Central memory CD8-positive, alpha-beta T cell (primary cell): ENCODE measurements around the gene ALMS1.
"Not testable (repeated sequence)": the region's sequence is repeated elsewhere in the genome, so short reads cannot be mapped to it uniquely, and the experiment has no call there.

Experiments
- ATAC-seq: fragments of 150-1000 bp; cut with Tn5 transposase; replicated peaks from 2 replicates; pipeline ENCODE4 v1.10.0; 2022; ENCODE audit warnings: mild to moderate bottlenecking, moderate FRiP score, moderate number of reproducible peaks; ENCODE audit not compliant: poor library complexity, severe bottlenecking; ENCODE audit errors: extremely low read depth
- DNase-seq, 2 donors: peaks; one replicate each; pipeline ENCODE4 v3.0.0; 2021; ENCODE audit warnings: low spot score in 2 of 2
- H3K27ac Mint-ChIP-seq: one replicate; pipeline ENCODE4 v1.8.0; 2022; ENCODE audit warnings: low read depth, mild to moderate bottlenecking, moderate library complexity, mixed read lengths
- H3K27me3 Mint-ChIP-seq: one replicate; pipeline ENCODE4 v1.8.0; 2022; ENCODE audit warnings: mixed read lengths
- H3K36me3 Mint-ChIP-seq: one replicate; pipeline ENCODE4 v1.8.0; 2022; ENCODE audit warnings: mild to moderate bottlenecking, moderate library complexity, mixed read lengths; ENCODE audit not compliant: insufficient read depth
- H3K4me1 Mint-ChIP-seq: one replicate; pipeline ENCODE4 v1.8.0; 2022; ENCODE audit warnings: mixed read lengths
- H3K4me3 Mint-ChIP-seq: one replicate; pipeline ENCODE4 v1.8.0; 2022; ENCODE audit warnings: mild to moderate bottlenecking, moderate library complexity, mixed read lengths
- H3K9me3 Mint-ChIP-seq: one replicate; pipeline ENCODE4 v1.8.0; 2022; ENCODE audit warnings: mixed read lengths

Gene ALMS1

DNA sequence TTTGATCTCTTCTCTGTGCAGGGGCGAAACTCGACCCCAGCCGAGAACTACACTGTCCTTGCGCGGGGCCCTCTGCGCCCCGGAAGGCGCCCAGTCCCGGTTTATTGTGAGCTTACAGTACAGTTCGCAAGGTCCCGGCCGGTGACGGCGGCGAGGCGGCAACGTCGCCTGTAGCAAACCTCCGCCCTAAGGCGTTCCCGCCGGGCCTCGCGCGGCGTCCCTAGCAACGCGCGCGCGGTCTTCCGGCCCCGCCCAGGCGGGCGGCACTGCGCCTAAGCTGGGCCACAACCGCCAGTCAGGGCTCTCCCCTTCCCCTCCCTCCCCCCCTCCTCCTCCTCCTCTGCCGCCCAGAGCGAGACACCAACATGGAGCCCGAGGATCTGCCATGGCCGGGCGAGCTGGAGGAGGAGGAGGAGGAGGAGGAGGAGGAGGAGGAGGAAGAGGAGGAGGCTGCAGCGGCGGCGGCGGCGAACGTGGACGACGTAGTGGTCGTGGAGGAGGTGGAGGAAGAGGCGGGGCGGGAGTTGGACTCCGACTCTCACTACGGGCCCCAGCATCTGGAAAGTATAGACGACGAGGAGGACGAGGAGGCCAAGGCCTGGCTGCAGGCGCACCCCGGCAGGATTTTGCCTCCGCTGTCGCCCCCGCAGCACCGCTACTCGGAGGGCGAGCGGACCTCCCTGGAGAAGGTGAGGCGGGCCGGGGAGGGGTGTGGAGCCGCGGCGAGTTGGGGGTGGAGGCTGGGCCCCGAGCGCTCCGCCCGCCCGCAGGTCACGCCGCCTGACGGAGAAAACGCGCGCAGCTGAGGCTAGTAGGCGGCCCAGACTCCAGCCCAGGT lies at the start of gene ALMS1:
Gene ALMS1 (plus strand): TSS at position 333 of the 838 bp plus-strand sequence. CDS start 33 bp downstream, at position 366.
- ATAC-seq (peak; percentile 91), DNase-seq (peak; percentile 68 to 78)
- H3K4me3 Mint-ChIP-seq = peak within 1 kb of the TSS; percentile 86
- peaks cover 2% of the 10 kb centered on the region for H3K36me3 Mint-ChIP-seq
- peak within 1 kb of the TSS; percentile 92 for H3K27ac Mint-ChIP-seq
- H3K9me3 Mint-ChIP-seq = no peaks in the 10 kb centered on the region
- H3K4me1 Mint-ChIP-seq = peaks cover 36% of the 10 kb centered on the region
- peaks cover 8% of the 10 kb centered on the region for H3K27me3 Mint-ChIP-seq

DNA sequence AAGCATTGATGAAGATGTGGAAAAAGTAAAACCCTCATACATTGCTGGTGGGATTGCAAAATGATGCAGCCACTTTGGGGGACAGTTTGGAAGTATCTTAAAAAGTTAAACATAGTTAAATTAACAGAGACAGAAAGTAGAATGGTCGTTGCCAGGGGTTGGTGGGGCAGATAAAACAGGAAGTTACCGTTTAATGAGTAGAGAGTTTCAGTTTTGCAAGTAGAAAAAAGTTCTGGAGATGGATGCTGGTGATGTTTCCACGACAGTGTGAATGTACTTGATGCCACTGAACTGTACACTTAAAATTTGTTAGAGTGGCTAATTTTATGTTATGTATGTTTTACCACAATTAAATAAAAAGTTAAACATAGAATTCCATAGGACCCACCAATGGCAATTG lies 47.8 kb upstream of the ALMS1 start:
- Mint-ChIP-seq H3K27ac (no peak overlapping the region), H3K36me3 (peaks cover 2% of the 10 kb centered on the region), H3K9me3 (no peaks in the 10 kb centered on the region), H3K4me1 (no peaks in the 10 kb centered on the region), H3K4me3 (no peak overlapping the region), H3K27me3 (no peaks in the 10 kb centered on the region)
- ATAC-seq = no peak
- no peak for DNase-seq

GRCh38 chr2:73339201-73339600 lies 46.4 kb upstream of the ALMS1 start:
- ATAC-seq (no peak), DNase-seq (no peak)
- no peak overlapping the region for H3K4me3 Mint-ChIP-seq
- no peaks in the 10 kb centered on the region for H3K9me3 Mint-ChIP-seq
- H3K36me3 Mint-ChIP-seq = no peaks in the 10 kb centered on the region
- no peaks in the 10 kb centered on the region for H3K4me1 Mint-ChIP-seq
- H3K27ac Mint-ChIP-seq = no peak overlapping the region
- no peaks in the 10 kb centered on the region for H3K27me3 Mint-ChIP-seq

DNA sequence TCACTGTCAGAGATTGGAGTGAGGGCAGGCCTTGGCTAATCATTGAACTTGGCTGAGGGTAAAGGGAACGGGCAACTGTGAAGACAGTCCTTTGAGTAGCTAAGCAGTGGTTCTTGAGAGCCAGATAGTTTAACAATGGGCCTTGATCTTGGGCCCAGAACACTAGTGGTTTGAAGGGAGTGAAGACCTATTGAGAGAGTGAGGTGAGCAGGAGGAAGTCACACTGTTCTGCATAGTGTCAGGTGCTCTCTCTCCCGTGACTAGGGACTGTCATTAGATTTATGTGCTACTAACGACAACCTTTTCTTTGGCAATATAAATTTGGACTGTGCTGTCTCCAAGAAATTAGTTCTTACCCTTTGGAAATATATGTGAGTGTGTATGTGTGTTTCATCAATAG lies 44.6 kb upstream of the ALMS1 start:
- ATAC-seq (no peak), DNase-seq (no peak)
- Mint-ChIP-seq H3K27me3 (no peaks in the 10 kb centered on the region), H3K9me3 (no peaks in the 10 kb centered on the region), H3K4me3 (no peak overlapping the region), H3K27ac (no peak overlapping the region), H3K36me3 (no peaks in the 10 kb centered on the region), H3K4me1 (no peaks in the 10 kb centered on the region)

GRCh38 chr2:73343992-73344391 lies 41.6 kb upstream of the ALMS1 start:
- Mint-ChIP-seq H3K4me3 (no peak overlapping the region), H3K4me1 (no peaks in the 10 kb centered on the region), H3K9me3 (no peaks in the 10 kb centered on the region), H3K27ac (no peak overlapping the region), H3K36me3 (no peaks in the 10 kb centered on the region), H3K27me3 (peaks cover 19% of the 10 kb centered on the region)
- DNase-seq (no peak), ATAC-seq (no peak)

GRCh38 chr2:73344747-73345146 lies 40.9 kb upstream of the ALMS1 start:
- peaks cover 25% of the 10 kb centered on the region for H3K27me3 Mint-ChIP-seq
- H3K36me3 Mint-ChIP-seq, DNase-seq, ATAC-seq, H3K4me1 Mint-ChIP-seq, H3K27ac Mint-ChIP-seq, H3K4me3 Mint-ChIP-seq, H3K9me3 Mint-ChIP-seq: not testable (repeated sequence)

DNA sequence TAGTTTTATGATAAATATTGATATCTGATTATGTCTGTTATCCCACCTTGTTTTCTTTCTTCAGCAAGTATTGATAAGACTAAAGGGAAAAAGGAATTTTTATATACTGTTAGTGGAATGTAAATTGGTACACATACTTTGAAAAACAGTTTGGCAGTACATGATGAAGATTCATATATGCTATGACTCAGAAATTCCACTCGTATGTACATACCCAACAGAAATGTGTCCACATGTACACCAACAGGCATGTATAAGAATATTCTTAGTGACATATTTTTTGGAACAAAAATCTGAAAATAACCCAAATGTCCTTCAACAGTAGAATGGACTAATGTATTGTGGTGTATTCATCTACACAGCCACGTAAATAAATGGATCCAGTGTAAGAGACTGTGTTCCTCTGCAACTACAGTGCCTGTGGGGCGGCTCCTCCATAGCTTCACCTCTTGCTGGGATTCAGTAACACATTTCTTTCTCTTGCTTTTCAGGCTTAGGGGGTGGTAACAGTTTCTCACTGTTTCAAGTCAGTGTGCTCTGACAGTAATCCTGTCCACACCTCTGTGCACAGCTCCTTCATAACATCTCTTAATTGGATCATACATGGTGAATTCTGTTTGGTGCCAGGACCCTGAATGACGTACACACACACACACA lies 35.5 kb upstream of the ALMS1 start:
- DNase-seq = no peak
- Mint-ChIP-seq H3K27ac (no peak overlapping the region), H3K4me3 (no peak overlapping the region), H3K4me1 (no peaks in the 10 kb centered on the region), H3K9me3 (no peaks in the 10 kb centered on the region), H3K36me3 (no peaks in the 10 kb centered on the region), H3K27me3 (peaks cover 43% of the 10 kb centered on the region)
- ATAC-seq = no peak

DNA sequence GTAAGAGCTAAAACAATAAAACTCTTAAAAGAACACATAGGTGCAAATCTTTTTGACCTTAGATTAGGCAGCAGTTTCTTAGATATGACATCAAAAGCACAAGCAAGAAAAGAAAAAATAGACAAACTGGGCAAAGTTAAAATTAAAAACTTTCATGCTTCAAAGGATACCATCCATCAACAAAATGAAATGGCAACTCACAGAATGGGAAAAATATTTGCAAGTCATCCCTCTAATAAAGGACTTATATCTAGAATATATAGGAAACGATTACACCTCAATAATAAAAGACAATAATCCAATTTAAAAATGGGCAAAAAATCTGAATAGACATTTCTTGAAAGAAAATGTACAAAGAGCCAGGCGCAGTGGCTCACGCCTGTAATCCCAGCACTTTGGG lies 29.5 kb upstream of the ALMS1 start:
- Mint-ChIP-seq H3K27me3 (peaks cover 15% of the 10 kb centered on the region), H3K4me3 (no peak overlapping the region), H3K27ac (no peak overlapping the region), H3K9me3 (no peaks in the 10 kb centered on the region), H3K36me3 (no peaks in the 10 kb centered on the region), H3K4me1 (no peaks in the 10 kb centered on the region)
- ATAC-seq (no peak), DNase-seq (no peak)

DNA sequence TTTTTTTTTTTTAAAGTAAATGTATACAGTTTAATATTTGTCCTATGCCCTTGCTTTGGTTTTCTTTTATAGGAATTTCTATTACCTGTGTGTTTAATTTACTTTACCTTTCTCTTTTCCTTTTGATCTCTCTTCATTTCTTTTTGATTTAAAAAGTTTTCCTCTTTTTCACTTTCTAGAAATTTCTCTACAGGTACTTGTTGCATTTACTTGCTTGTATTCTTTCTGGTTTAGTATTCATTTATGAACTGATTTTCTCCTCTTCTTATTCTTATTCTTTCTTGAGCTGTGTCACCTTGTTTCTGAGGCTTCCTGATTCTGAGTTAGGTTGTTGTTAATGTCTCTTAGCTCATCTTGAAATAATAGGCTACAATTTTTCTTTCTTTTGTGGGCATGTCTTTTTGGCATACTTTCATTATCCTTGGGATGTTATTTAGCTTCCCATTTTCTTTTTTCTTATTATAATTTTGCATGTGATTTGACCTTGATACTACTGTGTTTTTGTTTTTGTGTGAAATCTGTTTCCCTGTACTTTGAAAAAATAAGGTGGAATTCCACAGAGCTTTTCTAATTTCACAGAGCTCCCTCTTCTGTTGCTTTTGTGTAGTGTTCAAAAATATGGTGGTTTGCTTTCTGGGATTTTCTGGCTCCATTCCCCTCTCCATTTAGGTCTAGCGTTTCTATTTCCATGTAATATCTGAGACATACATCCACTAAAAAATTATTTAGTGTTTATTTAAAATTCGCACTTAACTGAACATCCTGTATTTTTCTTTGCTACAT lies 25.5 kb upstream of the ALMS1 start:
- Mint-ChIP-seq H3K36me3 (no peaks in the 10 kb centered on the region), H3K9me3 (no peaks in the 10 kb centered on the region), H3K4me1 (no peaks in the 10 kb centered on the region), H3K27ac (no peak overlapping the region), H3K4me3 (no peak overlapping the region), H3K27me3 (peaks cover 21% of the 10 kb centered on the region)
- ATAC-seq (no peak), DNase-seq (no peak)

DNA sequence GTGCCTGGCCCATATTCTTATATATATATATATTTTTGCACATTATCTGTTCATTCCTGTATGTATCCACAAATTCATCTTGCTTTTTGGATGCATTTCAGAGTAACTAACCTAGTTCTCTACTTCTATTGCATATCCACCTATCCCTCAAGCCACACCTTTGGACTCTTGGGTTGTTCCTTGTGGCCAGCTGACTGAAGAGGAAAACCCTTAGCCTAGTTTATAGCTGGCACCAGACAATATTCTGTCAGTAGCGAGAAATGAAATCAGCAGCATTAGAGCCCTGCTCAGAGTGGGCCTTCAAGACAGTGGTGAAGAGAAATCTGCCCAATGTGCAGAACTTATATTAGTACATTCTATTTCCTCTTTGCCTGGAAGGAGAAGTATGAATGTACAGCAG lies 19.6 kb upstream of the ALMS1 start:
- DNase-seq (no peak), ATAC-seq (no peak)
- Mint-ChIP-seq H3K4me3 (no peak overlapping the region), H3K27me3 (peaks cover 25% of the 10 kb centered on the region), H3K9me3 (no peaks in the 10 kb centered on the region), H3K4me1 (no peaks in the 10 kb centered on the region), H3K36me3 (no peaks in the 10 kb centered on the region), H3K27ac (no peak overlapping the region)

- ATAC-seq = no peak
- no peaks in the 10 kb centered on the region for H3K4me1 Mint-ChIP-seq
- H3K4me3 Mint-ChIP-seq = no peak overlapping the region
- H3K27ac Mint-ChIP-seq = no peak overlapping the region
- no peaks in the 10 kb centered on the region for H3K9me3 Mint-ChIP-seq
- H3K27me3 Mint-ChIP-seq = peaks cover 29% of the 10 kb centered on the region
- no peak for DNase-seq
- H3K36me3 Mint-ChIP-seq = no peaks in the 10 kb centered on the region
Observed at GRCh38 chr2:73368781-73369180, 16.9 kb upstream of the ALMS1 start.

GRCh38 chr2:73370348-73370747 lies 15.3 kb upstream of the ALMS1 start:
- Mint-ChIP-seq H3K4me1 (no peaks in the 10 kb centered on the region), H3K36me3 (no peaks in the 10 kb centered on the region), H3K9me3 (no peaks in the 10 kb centered on the region), H3K27ac (no peak overlapping the region), H3K4me3 (no peak overlapping the region), H3K27me3 (peaks cover 41% of the 10 kb centered on the region)
- ATAC-seq (no peak), DNase-seq (no peak)
